Neural cell (in vitro differentiated cells): ENCODE data around the gene RCN1. TPM values are rescaled to one million over a fixed set of nuclear protein-coding genes. Genes with fewer than 3 reads are reported as not detected.

ENCODE experiments used
- H2AFZ ChIP-seq: fragments of 200-600, 300-800 bp; sonication (generic), shearing (Covaris generic); 2 replicates; pipeline ENCODE4 v1.6.0; 2014; ENCODE audit warnings: low read depth, mild to moderate bottlenecking, antibody characterized with exemption, low read length, moderate library complexity
- H3F3A ChIP-seq: fragments of 200-600 bp; shearing (Covaris generic); 2 replicates; pipeline ENCODE4 v1.6.1; 2016; ENCODE audit warnings: mild to moderate bottlenecking, moderate library complexity, mixed read lengths, antibody characterized with exemption, low read length; ENCODE audit not compliant: insufficient read depth, poor library complexity, severe bottlenecking
- H3K27ac ChIP-seq: fragments of 200-600, 300-800 bp; sonication (generic), shearing (Covaris generic); 2 replicates; pipeline ENCODE4 v1.5.1; 2014; ENCODE audit warnings: mild to moderate bottlenecking, low read length, moderate library complexity
- H3K27me3 ChIP-seq: fragments of 300-800, 200-600 bp; sonication (generic), shearing (Covaris generic); 2 replicates; pipeline ENCODE4 v1.6.0; 2014; ENCODE audit warnings: mild to moderate bottlenecking, low read depth, low read length, moderate library complexity; ENCODE audit not compliant: insufficient read depth
- H3K36me3 ChIP-seq: fragments of 300-800, 200-600 bp; sonication (generic), shearing (Covaris generic); 2 replicates; pipeline ENCODE4 v1.5.1; 2014; ENCODE audit warnings: mild to moderate bottlenecking, antibody characterized with exemption, low read length, moderate library complexity; ENCODE audit not compliant: insufficient read depth
- H3K4me2 ChIP-seq: fragments of 300-800, 200-600 bp; sonication (generic), shearing (Covaris generic); 2 replicates; pipeline ENCODE4 v1.6.0; 2014; ENCODE audit warnings: mild to moderate bottlenecking, low read length
- H3K4me3 ChIP-seq: fragments of 300-800, 200-600 bp; sonication (generic), shearing (Covaris generic); 2 replicates; pipeline ENCODE4 v1.5.1; 2014; ENCODE audit warnings: mild to moderate bottlenecking, low read length, moderate library complexity
- H3K79me2 ChIP-seq: fragments of 200-600 bp; shearing (Covaris generic); replicated peaks from 2 replicates; pipeline ENCODE4 v1.6.0; 2014; ENCODE audit warnings: mild to moderate bottlenecking, low read length, moderate library complexity; ENCODE audit not compliant: insufficient read depth
- H3K9ac ChIP-seq: fragments of 300-800, 200-600 bp; sonication (generic), shearing (Covaris generic); 2 replicates; pipeline ENCODE4 v1.6.1; 2016; ENCODE audit warnings: mild to moderate bottlenecking, low read length, mixed read lengths
- H3K9me2 ChIP-seq: fragments of 200-600 bp; shearing (Covaris generic); 2 replicates; pipeline ENCODE4 v1.6.1; 2016; ENCODE audit warnings: mild to moderate bottlenecking, low read length, mixed read lengths; ENCODE audit not compliant: insufficient read depth
- H3K9me3 ChIP-seq: fragments of 200-600, 300-800 bp; sonication (generic), shearing (Covaris generic); 2 replicates; pipeline ENCODE4 v1.6.1; 2016; ENCODE audit warnings: mild to moderate bottlenecking, mixed run types, low read length, moderate library complexity, mixed read lengths
- H4K20me1 ChIP-seq: fragments of 200-600 bp; shearing (Covaris generic); 2 replicates; pipeline ENCODE4 v1.6.1; 2016; ENCODE audit warnings: mild to moderate bottlenecking, mixed run types; ENCODE audit not compliant: insufficient read depth
- EP300 ChIP-seq: fragments of 450-650 bp; conservative IDR thresholded peaks from 2 replicates; pipeline ENCODE4 v1.6.1; 2014; ENCODE audit warnings: antibody characterized with exemption, mild to moderate bottlenecking, moderate library complexity; ENCODE audit not compliant: poor library complexity, severe bottlenecking
- EZH2 ChIP-seq: fragments of 200-600, 300-800 bp; shearing (Covaris generic), sonication (generic); IDR thresholded peaks from 2 replicates; pipeline ENCODE4 v1.6.1; 2014; ENCODE audit warnings: antibody characterized with exemption, low read length, borderline replicate concordance, mild to moderate bottlenecking; ENCODE audit not compliant: insufficient read depth, poor library complexity, severe bottlenecking
- MXI1 ChIP-seq: fragments of 450-650 bp; conservative IDR thresholded peaks from 2 replicates; pipeline ENCODE4 v1.6.1; 2014; ENCODE audit warnings: antibody characterized with exemption, mild to moderate bottlenecking; ENCODE audit not compliant: poor library complexity, severe bottlenecking
- POLR2AphosphoS5 ChIP-seq: IDR thresholded peaks from 2 replicates; pipeline ENCODE4 v1.6.1; 2012
- RAD21 ChIP-seq: fragments of 450-650 bp; conservative IDR thresholded peaks from 2 replicates; pipeline ENCODE4 v1.6.1; 2014; ENCODE audit warnings: antibody characterized with exemption, mild to moderate bottlenecking, moderate library complexity
- SMC3 ChIP-seq: fragments of 450-650 bp; conservative IDR thresholded peaks from 2 replicates; pipeline ENCODE4 v1.6.1; 2014; ENCODE audit warnings: antibody characterized with exemption, mild to moderate bottlenecking, moderate library complexity; ENCODE audit not compliant: poor library complexity
- TAF1 ChIP-seq: IDR thresholded peaks from 2 replicates; pipeline ENCODE4 v1.6.1; 2012; ENCODE audit warnings: low read depth
- polyA plus RNA-seq: library from polyadenylated mRNA; depleted of rRNA; stranded (reverse); fragments of >200 nt; gene quantifications from 2 replicates; pipeline ENCODE4 v1.2.3, GENCODE V29; 2014
- TF ChIP-seq, protein P1 (sequence below): IDR thresholded peaks from 2 replicates; pipeline ENCODE4 v1.6.1; 2012; ENCODE audit warnings: borderline replicate concordance
- TF ChIP-seq, protein P2 (sequence below): fragments of 450-650 bp; IDR thresholded peaks from 2 replicates; pipeline ENCODE4 v1.5.1; 2014; ENCODE audit warnings: antibody characterized with exemption, mild to moderate bottlenecking, moderate library complexity; ENCODE audit not compliant: poor library complexity, severe bottlenecking

The RCN1 gene
- polyA plus RNA-seq, 1 donor from 2014 or later, result 66.7 TPM

DNA sequence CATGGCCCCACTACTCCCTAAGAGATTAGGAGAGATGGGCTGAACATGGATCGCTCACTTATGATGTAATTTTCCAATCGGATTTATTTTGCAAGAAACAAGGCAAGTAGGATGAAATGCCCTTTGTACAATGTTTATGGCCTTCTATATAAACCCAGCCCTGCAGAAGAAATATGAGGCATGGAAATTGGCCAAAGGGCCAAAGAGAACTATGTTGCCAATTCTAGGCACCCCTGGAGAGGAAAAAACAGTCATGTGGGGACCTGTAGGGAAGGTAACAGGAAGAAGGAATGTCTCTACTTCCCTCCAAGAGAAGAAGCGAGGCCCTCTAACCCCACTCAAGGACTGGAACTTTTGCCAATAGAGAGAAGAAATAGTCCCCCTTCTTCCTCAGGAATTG is 54.4 kb downstream of the RCN1 start:
- Histone ChIP-seq H3K27ac (no peak overlapping the region), H3K36me3 (no peaks in the 10 kb centered on the region), H3K9ac (no peak overlapping the region), H3F3A (no peaks in the 10 kb centered on the region), H3K9me3 (no peaks in the 10 kb centered on the region), H3K27me3 (no peaks in the 10 kb centered on the region), H2AFZ (no peak overlapping the region), H3K4me3 (no peak overlapping the region), H3K4me2 (no peak overlapping the region), H3K79me2 (no peaks in the 10 kb centered on the region), H3K9me2 (no peaks in the 10 kb centered on the region), H4K20me1 (no peaks in the 10 kb centered on the region)
- TF ChIP-seq, protein P1, sequence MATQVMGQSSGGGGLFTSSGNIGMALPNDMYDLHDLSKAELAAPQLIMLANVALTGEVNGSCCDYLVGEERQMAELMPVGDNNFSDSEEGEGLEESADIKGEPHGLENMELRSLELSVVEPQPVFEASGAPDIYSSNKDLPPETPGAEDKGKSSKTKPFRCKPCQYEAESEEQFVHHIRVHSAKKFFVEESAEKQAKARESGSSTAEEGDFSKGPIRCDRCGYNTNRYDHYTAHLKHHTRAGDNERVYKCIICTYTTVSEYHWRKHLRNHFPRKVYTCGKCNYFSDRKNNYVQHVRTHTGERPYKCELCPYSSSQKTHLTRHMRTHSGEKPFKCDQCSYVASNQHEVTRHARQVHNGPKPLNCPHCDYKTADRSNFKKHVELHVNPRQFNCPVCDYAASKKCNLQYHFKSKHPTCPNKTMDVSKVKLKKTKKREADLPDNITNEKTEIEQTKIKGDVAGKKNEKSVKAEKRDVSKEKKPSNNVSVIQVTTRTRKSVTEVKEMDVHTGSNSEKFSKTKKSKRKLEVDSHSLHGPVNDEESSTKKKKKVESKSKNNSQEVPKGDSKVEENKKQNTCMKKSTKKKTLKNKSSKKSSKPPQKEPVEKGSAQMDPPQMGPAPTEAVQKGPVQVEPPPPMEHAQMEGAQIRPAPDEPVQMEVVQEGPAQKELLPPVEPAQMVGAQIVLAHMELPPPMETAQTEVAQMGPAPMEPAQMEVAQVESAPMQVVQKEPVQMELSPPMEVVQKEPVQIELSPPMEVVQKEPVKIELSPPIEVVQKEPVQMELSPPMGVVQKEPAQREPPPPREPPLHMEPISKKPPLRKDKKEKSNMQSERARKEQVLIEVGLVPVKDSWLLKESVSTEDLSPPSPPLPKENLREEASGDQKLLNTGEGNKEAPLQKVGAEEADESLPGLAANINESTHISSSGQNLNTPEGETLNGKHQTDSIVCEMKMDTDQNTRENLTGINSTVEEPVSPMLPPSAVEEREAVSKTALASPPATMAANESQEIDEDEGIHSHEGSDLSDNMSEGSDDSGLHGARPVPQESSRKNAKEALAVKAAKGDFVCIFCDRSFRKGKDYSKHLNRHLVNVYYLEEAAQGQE, result no peak
- no peak for TF ChIP-seq POLR2AphosphoS5
- no peak for TF ChIP-seq EZH2
- TF ChIP-seq SMC3, result no peak
- TF ChIP-seq, protein P2, sequence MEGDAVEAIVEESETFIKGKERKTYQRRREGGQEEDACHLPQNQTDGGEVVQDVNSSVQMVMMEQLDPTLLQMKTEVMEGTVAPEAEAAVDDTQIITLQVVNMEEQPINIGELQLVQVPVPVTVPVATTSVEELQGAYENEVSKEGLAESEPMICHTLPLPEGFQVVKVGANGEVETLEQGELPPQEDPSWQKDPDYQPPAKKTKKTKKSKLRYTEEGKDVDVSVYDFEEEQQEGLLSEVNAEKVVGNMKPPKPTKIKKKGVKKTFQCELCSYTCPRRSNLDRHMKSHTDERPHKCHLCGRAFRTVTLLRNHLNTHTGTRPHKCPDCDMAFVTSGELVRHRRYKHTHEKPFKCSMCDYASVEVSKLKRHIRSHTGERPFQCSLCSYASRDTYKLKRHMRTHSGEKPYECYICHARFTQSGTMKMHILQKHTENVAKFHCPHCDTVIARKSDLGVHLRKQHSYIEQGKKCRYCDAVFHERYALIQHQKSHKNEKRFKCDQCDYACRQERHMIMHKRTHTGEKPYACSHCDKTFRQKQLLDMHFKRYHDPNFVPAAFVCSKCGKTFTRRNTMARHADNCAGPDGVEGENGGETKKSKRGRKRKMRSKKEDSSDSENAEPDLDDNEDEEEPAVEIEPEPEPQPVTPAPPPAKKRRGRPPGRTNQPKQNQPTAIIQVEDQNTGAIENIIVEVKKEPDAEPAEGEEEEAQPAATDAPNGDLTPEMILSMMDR, result no peak
- TF ChIP-seq MXI1, result no peak
- TF ChIP-seq RAD21, result no peak
- TF ChIP-seq EP300, result no peak
- no peak for TF ChIP-seq TAF1

DNA sequence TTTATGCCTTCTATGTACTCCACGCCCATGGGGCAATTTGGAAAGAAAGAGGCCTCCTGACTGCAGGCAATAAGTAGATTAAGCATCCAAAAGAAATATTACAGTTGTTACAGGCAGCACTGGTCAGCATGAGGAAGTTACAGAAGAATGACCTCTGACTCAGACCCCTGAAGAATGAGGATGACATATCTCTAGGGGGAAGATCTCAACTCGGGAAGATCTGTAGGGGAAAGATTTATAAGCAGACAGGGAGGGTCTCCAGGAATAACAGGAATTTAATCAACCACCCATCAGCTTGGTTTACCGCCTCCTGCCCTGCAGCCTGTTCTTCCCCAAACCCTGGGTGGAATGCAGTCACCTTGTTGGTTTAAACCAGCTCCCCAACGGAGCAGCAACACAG is 58.0 kb downstream of the RCN1 start:
- Histone ChIP-seq H3K27ac (no peak overlapping the region), H3F3A (no peaks in the 10 kb centered on the region), H3K79me2 (no peaks in the 10 kb centered on the region), H2AFZ (no peak overlapping the region), H3K9me3 (no peaks in the 10 kb centered on the region), H3K27me3 (no peaks in the 10 kb centered on the region), H3K9me2 (no peaks in the 10 kb centered on the region), H3K4me2 (no peak overlapping the region), H3K9ac (no peak overlapping the region), H4K20me1 (no peaks in the 10 kb centered on the region), H3K36me3 (no peaks in the 10 kb centered on the region), H3K4me3 (no peak overlapping the region)
- TF ChIP-seq TAF1, result no peak
- TF ChIP-seq SMC3, result no peak
- no peak for TF ChIP-seq EZH2
- TF ChIP-seq, protein P2, result no peak
- no peak for TF ChIP-seq EP300
- TF ChIP-seq MXI1, result no peak
- no peak for TF ChIP-seq RAD21
- TF ChIP-seq, protein P1, result no peak
- no peak for TF ChIP-seq POLR2AphosphoS5
